Stimulated activated CD4-positive, alpha-beta T cell treated with anti-CD3 and anti-CD28 coated beads, Interleukin-4, amount 100 ng/mL, for 4 hours (primary cell): ENCODE data around the gene AP3B1.

Experiments used
- DNase-seq, 2 experiments: peaks; one replicate each; pipeline ENCODE4 v3.0.0-alpha.2; 2020

The AP3B1 gene

DNA sequence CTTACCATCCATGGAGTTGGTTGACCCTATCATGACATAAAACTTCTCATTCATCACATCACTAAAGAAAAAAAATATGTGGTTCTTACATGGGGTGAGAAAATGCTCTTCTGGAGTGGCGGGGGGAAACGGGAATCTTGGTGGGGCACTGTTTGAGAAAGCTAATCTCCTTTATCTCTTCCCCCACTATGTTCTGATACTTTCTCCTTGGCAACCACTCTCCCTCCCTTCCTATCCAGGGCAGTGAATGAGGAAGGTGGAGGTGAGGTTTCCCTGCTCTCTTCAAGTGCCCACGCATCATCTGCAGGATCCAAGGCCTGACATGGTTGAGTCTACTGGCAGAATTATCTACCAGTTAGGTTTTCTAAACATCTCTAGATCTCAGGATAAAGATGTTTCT lies 297.6 kb downstream of the AP3B1 start:
- no peak for DNase-seq

DNA sequence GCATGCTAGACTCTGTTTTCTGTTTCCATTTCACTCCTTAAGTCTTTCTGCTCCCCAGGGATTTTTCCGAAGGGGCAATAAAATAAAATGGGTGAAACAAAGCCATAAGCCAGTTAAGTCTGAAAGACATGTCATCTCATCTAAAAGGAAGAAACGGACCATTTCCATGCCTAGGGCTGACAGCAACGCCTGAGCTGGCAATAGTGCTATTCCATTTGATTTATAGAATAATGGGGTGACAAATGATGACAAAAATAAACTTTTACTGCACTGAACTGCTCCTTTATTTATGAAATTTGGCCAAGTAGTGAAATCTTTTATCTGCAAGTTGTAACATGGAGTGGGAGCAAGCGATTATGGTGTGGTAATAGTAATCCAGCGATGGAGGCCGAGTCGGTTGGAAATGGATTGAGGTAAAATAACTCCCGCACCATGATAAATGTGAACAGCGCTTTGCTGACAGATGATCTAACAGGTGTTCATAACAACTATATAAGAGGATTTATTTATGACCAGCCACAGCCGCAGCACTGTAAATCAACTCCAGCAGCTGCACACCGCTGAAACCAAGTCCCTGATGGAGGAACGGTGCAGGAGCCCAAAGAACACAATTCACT lies 298.6 kb downstream of the AP3B1 start:
- DNase-seq: no peak

DNA sequence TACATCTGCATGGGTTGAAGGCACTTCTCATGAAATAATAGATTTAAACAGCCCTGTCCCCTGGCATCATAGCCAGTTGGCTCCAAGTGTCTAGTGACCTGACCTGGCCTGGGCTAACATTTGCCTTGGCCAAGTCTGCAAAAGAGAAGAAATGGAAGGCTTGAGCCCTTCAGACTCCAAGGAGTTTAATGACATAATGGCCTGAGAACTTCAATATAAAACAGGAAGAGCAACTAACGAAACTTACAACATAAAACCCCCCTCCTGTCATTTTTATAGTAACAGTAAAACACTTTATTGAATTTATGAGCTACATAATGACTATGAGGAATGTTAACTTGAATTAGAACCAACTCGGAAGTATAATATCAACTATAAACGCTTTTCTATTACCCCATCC lies 299.6 kb downstream of the AP3B1 start:
- no peak for DNase-seq

DNA sequence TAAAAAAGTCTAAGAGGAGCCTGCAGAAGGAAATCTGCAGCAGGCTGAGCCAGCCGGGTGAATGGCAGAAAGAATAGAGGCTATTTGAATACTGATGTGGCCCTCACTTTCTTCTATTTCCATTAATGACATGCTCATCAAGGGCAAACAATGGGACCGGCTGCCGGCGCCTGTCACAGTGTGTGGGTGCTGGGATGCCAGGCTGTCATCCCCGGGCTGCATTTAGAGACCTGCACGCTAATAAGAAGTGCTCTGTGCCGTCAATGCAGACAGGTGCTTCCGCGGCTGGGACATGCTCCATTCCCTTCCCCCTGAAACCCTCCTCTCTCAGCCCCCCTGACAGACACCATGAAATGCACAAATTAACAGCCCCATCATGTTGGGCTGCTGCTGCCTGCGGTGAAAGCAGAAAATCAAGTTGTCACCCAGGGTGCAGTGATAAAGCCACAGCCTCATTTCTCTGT lies 300.6 kb downstream of the AP3B1 start:
- no peak for DNase-seq

DNA sequence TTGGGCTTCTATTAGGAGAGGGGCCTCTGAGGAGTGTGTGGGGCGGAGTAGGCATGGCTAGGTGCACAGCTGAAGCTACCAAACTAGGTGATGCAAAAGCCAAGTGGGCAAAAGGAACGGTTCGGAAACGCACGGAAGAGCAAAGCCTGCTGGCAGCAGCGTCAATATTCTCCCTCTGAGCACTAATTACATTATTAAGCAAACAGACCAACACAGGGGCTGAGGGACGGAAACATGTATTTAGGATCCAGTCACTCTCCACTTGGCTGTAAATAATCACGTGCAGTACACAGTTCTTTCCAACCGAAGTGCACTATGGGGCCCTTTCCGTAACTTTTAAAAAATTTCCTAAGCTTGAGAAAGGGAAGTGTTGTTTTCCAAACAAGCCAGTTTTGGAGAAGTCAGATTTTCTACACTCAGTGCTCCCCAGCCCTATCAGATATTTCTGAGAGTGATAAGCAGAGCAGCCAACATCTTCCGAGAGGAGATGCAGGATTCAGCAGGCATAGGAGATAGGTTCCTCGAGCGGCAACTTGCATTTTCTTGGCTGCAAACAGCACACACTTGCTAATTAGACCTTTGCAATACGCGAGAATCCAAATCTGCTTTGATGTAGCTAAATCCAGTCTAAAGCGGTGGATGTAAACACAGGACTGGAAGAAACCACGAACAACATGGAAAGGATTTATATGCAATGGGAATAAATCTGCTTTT lies 301.2 kb downstream of the AP3B1 start:
- DNase-seq: no peak

DNA sequence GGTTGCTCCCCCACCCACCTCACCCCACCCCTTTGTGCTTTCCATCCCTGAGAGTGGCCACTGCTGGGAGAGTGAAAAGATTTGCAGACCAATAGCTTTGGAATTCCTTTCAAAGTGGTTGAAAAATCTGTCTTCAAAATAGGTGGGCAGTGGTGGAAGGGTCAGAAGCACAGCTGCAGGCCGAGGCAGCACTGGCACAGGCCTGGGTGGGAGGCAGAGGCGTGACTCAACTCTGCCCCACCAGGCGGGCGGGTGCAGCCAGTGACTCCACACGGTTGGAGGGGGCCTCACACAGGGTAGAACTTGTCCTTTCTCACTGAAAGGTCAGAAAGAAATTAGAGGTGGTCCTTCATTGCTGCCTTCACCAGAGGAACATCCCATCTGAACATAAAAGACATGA lies 303.4 kb downstream of the AP3B1 start:
- no peak for DNase-seq

DNA sequence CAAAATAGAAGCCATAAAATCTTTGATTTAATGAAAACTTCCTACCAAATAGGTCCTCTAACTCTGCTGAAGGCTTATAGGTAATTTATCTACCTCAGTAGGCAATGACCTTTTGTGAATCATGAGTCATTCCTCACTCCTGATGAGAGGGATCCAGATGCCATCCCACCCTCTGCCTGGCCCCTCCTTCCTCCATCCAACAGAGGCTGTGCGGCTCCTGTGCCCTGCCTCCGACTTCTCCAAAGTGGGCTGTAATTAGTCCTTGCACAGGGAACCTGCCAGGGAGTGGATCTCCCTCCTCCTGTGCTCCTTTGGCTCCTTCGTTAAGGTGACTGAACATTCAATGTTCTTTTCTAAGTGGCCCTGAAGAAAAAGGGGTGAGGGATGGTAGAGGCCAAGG lies 304.5 kb downstream of the AP3B1 start:
- no peak for DNase-seq

DNA sequence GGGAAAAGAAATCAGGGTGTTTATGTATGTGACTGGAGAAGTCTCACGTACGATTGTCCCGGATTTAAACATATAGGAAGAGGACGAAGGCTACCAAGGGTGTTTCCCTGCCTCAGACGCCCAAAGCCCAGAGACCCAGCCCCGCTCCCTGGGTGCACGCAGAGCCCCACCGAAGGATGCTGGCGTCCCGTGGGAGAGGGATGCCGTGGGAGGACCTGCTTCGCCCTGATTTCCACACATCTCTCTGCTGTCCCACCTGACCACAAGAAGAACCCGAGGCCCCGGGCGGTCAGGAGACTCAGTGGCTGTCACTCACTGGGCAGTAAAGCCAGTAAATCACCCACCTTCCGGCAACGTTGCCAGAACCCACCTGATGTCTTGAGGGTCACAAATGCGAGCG lies 306.5 kb downstream of the AP3B1 start:
- no peak for DNase-seq

DNA sequence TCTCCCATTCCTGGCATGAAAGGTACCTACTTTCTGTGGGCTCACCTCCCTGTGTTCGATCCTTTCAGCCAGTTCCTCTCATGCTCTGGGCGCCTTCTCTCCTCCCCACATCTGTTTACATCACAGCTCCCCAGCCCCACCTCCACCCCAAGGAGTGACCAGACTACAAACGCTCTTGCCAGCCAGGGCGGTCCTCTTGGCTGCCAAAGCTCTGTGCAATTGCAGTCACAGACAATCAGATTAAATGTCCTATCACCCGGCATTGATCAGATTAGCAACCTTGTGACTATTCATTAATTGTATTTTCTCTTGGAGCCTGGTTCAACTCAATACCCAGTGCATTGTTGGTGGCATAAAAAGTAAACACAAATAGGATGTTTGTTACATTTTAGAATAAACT lies 307.2 kb downstream of the AP3B1 start:
- DNase-seq: no peak

DNA sequence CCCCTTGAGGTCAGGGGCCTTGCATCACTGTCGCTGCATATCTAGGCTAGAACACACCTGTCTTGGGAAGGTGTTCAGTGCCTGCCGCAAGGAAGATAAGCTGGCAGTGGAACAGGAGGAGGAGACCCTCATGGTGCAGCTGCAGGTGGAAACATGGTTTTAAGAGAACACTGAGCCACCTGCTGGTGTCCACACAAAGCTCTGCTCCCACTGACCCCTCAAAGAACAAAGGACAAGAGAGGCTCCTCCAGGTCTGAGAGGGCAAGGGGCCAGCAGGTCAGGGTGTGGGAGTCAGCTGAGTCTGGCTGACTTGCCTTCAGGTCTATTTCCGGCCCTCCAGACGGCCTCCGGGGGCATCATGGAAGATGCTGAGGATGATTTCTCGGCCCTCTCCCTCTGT lies 308.2 kb downstream of the AP3B1 start:
- no peak for DNase-seq

DNA sequence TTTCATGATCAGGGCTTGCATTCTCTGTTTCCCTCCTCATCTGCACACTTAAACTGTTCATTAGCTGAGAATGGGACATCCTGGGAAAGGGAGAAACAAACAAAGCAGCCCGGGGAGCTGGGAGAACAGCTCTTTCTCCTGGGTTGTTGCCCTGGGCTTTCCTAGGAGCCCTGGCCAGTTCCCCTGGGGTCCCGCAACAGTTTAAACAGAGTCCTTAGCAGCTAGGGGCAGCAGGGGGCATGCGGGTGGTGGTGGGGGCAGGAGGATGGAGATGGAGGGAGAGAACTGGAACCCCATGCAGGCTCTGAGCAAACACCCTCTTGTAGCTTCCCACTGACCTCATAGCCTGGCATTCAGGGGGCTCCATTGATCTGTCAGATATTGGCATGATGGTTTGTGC lies 309.3 kb downstream of the AP3B1 start:
- DNase-seq: no peak

DNA sequence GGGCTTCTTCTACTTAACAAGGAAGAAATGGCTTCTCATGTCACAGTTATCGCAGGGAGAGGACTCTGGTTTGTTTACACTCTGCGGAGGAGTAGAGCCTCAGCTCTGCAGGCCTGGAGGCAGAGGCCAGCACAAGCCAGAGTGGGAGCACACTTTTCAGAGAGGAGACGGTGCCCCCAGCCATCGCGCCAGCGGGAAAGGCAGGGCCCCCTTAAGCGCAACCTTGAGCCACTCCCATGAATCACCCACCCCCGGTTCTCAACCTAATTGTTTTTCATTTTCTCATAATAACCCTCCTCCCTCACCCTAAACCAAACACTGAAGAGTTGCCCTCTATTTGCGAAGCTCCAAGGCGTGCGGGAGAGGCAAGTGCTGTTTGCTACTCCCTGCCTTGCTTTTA lies 309.9 kb downstream of the AP3B1 start:
- DNase-seq: no peak

DNA sequence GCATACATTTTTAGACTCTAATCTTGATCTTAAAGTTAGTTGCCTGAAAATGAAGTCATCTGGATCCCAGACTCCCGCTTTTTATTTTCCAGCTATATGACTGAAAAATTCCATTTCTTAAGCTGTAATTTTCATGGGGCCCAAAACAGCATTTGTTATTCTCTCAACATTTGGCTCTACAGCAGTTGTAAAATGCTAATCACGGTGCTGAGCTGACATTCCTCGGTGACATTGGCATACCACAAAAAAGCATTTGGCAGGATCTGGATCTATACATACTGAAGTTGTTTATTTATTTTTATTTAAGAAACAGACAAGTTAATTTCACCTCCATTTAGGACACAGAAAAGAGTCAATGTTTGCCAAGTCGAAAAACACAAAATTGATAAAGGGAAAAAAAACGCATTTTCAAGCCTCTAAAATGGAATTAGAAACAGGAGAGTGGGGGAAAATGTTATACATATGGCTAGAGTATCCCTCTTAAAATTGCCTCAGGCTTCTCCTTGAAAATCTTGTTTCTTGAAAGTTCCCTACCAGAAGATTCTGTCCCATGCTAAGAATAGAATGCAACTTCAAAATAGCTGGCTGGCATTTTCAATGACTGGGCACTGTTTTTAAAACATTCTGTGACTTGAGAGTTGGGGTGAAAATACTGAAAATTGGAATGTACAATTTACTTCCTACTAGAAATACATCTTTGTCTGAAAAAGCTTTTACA lies 310.9 kb downstream of the AP3B1 start:
- no peak for DNase-seq

DNA sequence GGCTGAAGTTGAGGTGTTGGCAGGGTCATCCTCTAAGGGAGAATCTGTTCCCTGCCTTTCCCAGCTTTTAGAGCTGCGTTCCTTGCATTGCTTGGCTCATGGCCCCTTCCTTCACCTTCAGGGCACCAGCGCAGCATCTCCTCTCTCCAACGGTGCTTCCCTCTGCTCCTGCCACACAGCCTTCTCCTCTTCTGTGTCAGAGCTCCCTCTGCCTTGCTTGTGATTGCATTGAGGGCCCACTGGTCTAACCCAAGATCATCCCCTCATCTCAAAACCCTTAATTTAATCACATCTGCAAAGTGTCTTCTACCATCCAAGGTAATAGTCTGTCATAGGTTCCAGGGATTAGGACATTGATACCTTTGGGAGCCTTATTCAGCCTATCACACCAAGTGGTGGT lies 312.7 kb downstream of the AP3B1 start:
- no peak for DNase-seq

DNA sequence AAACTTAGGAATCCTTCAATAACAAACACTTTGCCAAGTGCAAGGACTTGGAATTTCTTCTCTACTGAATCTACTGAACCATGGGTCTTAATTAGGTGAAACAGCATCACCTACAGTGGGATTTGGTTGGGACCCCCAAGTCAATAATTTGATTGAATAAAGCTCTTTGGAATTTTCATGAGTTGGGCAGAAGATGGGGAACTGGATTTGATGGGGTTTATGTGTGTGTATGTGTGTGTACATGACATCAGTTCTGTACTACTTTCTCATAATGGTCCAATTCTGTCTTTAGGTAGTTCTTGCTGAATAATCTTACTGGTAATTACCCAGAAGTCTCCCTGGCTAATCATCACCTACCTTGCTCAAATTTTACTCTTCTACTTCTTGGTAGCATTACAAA lies 319.9 kb downstream of the AP3B1 start:
- no peak for DNase-seq

DNA sequence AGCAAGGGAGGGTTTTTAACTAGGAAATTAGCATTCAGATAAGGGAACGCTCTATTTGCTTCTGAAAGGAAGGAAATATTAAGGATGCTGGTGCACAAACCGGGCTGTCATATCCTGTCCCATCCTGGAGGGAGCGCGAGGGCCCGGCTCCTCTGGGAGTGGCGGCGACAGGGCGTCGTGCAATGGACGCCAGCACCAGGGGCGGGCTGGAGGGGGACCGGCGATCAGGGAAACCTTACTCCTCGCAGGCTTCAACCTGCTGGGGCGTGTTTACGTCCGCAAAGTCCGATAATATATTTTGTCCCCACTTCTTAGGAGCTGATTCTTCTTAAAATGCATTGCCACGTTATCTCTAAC lies 321.3 kb downstream of the AP3B1 start:
- DNase-seq: no peak

DNA sequence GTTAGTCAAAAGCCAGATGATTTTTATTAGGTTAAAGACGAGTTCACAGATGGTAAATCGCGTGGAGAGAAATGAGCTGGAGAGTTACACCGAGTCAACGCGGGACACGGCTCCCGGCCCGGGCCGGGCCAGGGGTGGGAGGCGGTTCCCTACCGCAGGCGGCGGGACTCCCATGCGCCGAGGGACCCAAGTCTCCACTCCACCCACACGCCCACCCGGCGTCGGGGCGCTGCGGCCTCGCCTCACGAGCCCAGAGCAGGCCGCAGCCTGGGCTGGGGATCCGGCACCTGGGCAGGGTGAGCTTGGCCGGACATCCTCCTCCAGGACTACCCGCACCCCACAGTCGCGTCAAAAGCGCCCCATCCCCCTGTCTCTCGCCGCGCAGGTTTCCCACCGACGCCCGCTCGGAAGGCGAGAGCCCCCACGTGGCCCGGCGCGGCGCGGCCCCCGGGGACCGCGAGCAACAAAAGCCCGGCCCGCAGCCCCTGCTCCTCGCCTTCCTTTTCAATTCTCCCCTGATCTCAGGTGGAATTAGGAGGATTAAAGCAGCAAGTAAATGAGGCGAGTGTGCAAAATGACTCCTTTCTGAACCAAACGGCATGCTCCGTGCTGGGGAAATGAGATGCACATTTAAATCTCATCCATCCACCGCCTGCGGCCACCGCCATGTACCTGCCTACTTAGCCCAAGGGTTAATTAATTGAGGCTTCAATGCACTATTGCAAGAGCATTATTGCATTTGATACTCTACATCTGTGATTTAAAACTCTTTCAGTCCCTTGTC lies 321.8 kb downstream of the AP3B1 start:
- DNase-seq: peak in 1 of 2 experiments; percentile 13

DNA sequence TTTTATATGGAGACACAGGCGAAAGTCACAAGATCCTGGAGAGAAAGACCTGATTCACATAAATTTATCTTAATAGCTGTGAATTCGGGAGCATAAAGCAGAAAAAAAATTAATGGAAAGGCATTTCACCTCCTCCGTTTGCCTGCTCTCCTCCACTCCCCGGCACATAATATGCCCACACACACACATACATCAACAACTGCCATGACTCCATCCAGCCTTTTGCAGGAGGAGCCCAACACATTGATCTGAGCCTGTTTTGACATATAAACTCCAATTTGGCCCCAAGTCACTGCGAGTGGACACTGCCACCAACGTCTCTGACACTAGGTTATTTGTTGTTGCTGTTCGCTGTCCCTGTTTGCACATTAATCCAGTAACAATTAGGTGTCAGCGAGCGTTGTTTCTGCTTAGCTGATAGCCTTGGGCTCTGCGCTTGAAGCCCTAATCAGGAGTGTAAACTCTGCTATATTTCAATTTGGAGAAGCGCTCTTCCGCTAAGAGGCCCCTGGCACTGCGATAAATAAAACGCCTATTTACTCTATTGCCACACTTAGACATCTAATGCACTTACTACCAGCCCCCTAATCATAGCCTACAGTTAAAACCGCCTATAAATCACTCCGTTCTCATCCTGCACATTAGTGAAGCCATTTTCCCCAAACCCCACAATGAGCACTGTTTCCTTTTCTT lies 322.6 kb downstream of the AP3B1 start:
- no peak for DNase-seq

DNA sequence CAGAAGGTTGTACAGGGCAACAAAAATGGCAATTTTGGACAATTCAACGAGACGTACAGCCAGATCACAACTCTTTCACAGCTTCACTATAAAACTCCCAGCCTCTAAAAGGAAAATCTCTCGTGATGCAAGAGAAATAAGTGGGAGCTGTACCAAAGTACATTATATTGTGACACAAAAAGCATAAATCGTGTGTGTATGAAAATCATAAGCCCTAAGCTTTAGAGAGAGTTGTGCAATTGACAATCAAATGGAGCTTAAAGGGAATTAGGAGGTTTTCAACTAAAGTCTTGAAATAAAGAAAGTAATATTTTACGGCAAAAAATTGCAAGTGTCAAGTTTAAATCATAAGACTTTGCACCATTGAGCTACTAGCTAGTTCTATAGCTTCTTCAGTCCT lies 323.6 kb downstream of the AP3B1 start:
- no peak for DNase-seq

DNA sequence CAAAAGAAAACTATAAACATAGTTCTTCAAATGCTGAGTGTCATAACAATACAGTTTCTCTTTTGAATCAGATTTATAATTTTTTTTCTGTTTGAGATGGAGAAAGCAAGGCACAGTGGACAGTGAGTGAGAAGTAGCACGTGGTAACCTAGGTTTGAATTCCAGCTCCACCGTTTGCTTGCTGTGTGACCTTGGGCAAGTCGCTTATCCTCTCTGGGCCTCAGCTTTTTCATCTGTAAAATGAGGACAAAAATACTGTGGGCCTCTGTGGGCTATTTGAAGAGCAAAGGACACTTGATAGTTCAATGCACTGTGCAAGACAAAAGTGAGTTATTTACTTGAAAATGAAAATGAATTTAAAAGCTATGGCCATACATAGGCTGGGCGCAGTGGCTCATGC lies 330.7 kb downstream of the AP3B1 start:
- no peak for DNase-seq

DNA sequence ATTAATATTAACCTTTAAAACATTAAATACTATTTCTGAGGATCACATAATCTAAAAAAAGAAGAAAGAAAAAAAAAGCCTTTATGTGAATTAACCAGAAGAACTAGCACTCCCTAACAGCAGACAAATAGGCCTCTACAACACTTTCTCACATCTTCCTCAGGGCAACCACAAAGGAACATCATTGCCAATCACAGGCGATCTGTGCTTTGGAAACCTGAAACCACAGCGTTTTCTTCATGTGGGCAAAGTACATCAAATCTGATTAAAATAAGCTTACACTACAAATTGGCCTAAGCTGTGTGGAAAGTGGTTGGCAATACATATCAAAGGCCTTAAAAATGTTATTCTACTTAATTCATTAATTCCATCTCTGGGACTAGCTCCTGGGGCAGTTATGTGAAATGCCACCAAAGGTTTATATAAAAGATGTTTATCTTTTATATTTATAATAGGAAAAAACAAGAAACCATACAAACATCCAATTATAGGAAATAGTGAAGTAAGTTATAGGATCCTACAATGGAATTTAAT lies 333.6 kb downstream of the AP3B1 start:
- no peak for DNase-seq

DNA sequence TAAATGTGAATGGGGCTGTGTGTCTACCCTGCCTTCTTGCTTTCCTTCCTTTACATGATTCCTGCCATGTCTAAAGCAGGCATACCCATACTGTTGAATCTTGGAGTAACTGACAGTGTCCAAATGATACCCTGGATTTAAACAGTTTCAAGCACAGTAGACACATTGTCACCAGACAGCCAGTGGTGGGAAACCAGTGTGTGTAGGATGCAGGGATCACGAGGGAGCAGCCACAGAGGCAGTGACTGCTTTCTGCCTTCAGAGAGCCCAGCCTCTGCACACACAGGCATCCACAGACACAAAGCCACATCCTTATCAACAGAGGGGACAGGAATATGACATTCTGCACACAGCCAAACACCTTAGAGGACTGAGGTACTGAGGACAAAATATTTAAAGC lies 334.2 kb downstream of the AP3B1 start:
- no peak for DNase-seq
